GM18505 (cell line): ENCODE measurements around the gene PSPN.
"Not testable (repeated sequence)": the region's sequence is repeated elsewhere in the genome, so short reads cannot be mapped to it uniquely, and the experiment has no call there.

Source experiments
- ATAC-seq: cut with Tn5 transposase; IDR thresholded peaks from one replicate; pipeline ENCODE4 v1.9.1; 2021; ENCODE audit not compliant: unreplicated experiment
- POLR2A ChIP-seq: IDR thresholded peaks from 4 replicates; pipeline ENCODE4 v1.6.1; 2011; ENCODE audit warnings: borderline replicate concordance; ENCODE audit not compliant: insufficient read depth, insufficient read length; ENCODE audit errors: extremely low read depth

Gene PSPN

GRCh38 chr19:6352381-6353165, 23.2 kb downstream of the PSPN start:
- no peak for ATAC-seq
- no peak for TF ChIP-seq POLR2A

- ATAC-seq = no peak
- no peak for TF ChIP-seq POLR2A
Observed at GRCh38 chr19:6350688-6351087, 25.0 kb downstream of the PSPN start.

GRCh38 chr19:6349271-6349670, 26.5 kb downstream of the PSPN start:
- not testable (repeated sequence) for ATAC-seq

- no peak for ATAC-seq
- no peak for TF ChIP-seq POLR2A
Observed at GRCh38 chr19:6343462-6343861, 32.3 kb downstream of the PSPN start.

GRCh38 chr19:6340493-6341201, 35.1 kb downstream of the PSPN start:
- TF ChIP-seq POLR2A = no peak
- no peak for ATAC-seq

- no peak for ATAC-seq
- no peak for TF ChIP-seq POLR2A
Observed at GRCh38 chr19:6334490-6335285, 41.0 kb downstream of the PSPN start.

GRCh38 chr19:6333439-6333838, 42.3 kb downstream of the PSPN start, which contains the start of gene ACER1:
ACER1 (minus strand) TSS chr19:6333612; CDS start chr19:6333551, 61 bp downstream.
- no peak for TF ChIP-seq POLR2A
- ATAC-seq = no peak

GRCh38 chr19:6326815-6327214, 48.9 kb downstream of the PSPN start:
- no peak for ATAC-seq

GRCh38 chr19:6325614-6326013, 50.1 kb downstream of the PSPN start:
- no peak for TF ChIP-seq POLR2A

More at GRCh38 chr19:6326815-6327214, 48.9 kb downstream of the PSPN start:
- no peak for TF ChIP-seq POLR2A

More at GRCh38 chr19:6325614-6326013, 50.1 kb downstream of the PSPN start:
- ATAC-seq = no peak
